Epithelial cell of umbilical artery (primary cell): ENCODE results near the gene MND1. TPM values are rescaled to one million over a fixed set of nuclear protein-coding genes. Genes with fewer than 3 reads are reported as not detected.

Experiments
- total RNA-seq: library from RNA; depleted of rRNA; stranded (reverse); fragments of >200 nt; gene quantifications from 2 replicates; pipeline ENCODE4 v1.2.3, GENCODE V29; 2014

The MND1 gene
- total RNA-seq = 5.8 and 5.9 TPM in 2 replicates

GRCh38 chr4:153344131-153345011 lies at the start of gene MND1:
Gene MND1 (plus strand): TSS chr4:153344688. CDS start chr4:153344738, 50 bp downstream.

Other genes starting within 250 kb of the MND1 start
- gene TRIM2, start 140.2 kb upstream of the MND1 start, total RNA-seq = 10.1 and 12.0 TPM in 2 replicates
- 7.8 and 10.6 TPM in 2 replicates for gene TMEM131L, start 121.7 kb downstream of the MND1 start, total RNA-seq